Astrocyte (in vitro differentiated cells and primary cell): ENCODE results near the gene RNF157.

Source experiments
- CTCF ChIP-seq: IDR thresholded peaks from 2 replicates; pipeline ENCODE4 v1.5.1; 2011; ENCODE audit warnings: low read depth, mild to moderate bottlenecking, inconsistent platforms, low read length, moderate library complexity; ENCODE audit not compliant: insufficient read depth
- EZH2 ChIP-seq: IDR thresholded peaks from 2 replicates; pipeline ENCODE4 v1.6.1; 2012; ENCODE audit warnings: mild to moderate bottlenecking, low read length, inconsistent platforms; ENCODE audit not compliant: insufficient read depth

DNA sequence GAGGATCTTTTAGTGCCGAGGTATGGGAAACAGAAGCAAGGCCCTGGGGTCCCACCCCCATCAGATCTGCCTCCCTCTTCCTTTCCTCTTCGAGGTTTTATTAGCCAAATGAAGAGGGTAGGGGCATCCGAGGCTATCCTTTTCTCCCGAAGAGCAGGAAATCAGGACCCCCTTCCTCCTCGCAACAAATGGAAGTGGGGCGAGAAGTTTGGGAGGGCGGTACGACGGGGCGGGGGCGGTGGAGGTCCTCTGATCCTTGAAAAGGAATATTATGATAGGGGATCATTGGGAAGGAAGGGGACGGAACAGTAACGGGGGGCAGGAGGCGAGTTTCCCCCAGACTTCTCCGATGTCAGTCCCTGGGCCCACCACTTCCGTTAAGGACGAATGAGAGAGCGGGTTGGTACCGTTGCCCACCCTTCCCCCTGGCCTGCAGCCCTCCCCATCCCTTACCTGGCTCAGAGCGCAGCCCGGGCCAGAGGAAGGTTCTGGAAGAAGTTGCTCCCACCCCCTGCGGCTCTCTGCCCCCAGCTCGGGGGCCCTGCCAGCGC, 99.6 kb downstream of the RNF157 start:
- no peak for TF ChIP-seq CTCF
- TF ChIP-seq EZH2 = peak; percentile 3
